GM18858 (cell line): ENCODE data around the gene ZFYVE19.

Experiments
- ATAC-seq: cut with Tn5 transposase; IDR thresholded peaks from one replicate; pipeline ENCODE4 v1.9.1; 2021; ENCODE audit not compliant: unreplicated experiment

ZFYVE19 gene

GRCh38 chr15:40775007-40775406, 31.9 kb upstream of the ZFYVE19 start:
- no peak for ATAC-seq

DNA sequence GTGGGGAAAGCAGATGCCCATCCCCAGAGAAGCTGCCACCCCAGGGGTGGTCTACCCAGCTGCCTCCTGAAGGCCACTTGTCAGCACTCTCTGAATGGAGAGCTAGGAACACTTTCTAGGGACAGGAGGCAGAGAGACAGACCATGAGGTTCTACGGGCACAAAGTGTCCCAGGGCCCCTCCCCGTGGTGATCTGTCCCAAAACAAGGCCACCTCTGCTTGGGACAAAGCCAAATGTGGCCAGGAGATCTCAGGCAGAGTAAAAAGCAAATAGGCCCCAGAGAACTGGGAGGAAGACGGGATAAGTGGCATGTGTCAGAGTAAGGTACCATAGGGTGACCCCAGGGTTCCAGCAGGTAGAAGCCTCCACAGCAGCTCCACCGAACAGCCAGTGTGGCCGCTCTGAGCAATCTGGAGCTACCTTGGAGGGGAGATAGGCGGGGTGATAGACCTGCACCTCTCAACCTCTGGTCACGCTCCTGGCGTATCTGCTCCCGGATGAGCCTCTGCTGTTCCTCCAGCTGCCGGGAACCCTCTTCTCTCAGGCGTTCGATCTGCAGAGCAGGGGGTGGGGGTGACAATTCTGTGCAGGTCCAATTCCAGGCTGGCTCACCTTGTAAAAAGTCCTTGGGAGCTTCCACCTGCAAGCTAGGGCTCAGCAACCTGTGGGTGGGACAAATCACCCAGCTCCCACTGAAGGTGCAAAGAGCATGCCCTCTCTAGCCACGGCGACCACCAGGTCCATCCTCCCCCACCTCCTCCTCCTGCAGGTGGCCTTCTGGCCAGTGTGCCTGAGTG, 31.0 kb upstream of the ZFYVE19 start:
- ATAC-seq: no peak

DNA sequence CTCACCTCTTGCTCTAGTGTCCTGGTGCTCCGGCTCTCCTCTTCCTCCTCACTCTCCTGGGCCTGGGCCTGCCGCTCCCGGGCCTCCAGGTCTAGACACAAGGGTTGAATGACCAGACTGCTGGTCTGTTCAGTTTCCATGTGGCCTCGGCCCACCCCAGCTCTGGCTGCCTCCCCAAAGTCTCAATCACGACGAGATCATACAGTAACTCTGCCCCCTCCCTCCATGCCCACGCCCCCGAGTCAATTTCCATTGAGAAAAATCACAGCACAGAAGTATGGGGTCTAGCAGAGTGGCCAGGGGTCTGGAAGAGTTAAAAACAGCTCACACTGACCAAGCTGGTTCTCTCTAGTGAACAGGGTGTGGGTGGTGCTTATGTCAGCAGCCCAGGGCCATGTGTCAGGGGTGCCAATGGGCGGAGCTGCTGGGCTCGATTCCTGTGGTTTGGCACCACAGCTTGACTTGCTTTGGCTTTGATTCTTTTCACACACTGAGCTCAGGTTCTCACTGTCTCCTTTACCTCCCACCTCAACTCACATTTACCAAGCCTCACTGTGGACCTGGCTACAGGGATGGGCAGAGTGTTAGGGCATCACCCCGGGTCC, 30.2 kb upstream of the ZFYVE19 start:
- ATAC-seq: no peak

- no peak for ATAC-seq
Measured at GRCh38 chr15:40782609-40783227, 24.2 kb upstream of the ZFYVE19 start.

DNA sequence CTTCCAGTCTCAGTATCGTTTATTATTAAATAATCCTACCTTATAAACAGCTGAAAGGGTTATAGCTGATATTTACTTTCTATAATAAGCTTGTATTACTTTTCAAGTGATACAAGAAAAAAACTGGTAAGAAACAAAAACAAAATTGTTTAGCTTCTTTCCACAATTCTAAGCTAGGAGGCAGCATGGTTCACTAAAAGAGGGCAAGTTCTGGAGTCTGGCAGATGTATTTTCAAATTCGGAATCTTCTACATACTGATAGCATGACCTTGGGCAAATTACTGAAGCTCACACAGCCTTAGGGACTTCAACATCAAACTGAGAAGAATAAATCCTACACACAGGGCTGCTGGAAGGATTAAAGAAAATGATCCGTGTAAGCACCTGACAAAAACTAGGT, 21.7 kb upstream of the ZFYVE19 start:
- ATAC-seq: no peak

GRCh38 chr15:40785814-40786213, 21.1 kb upstream of the ZFYVE19 start:
- ATAC-seq: no peak

GRCh38 chr15:40787344-40787841, 19.5 kb upstream of the ZFYVE19 start:
- ATAC-seq: no peak

DNA sequence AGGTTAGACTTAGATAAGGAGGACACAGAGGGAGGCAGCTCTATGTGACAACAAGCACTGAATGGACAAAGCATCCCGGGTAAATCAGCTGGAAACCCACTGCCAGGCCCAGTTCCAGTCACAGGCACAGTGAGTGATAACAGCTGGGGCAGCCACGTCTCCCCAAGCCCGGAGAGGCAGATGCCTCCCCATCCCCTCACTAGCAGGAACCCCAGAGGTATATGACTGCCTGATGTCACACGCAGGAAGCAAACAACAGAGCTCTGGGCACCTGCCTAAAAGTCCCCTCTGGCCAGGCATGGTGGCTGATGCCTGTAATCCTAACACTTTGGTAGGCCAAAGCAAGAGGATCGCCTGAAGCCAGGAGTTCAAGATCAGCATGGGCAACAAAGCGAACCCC, 18.9 kb upstream of the ZFYVE19 start:
- ATAC-seq: no peak

- ATAC-seq: no peak
Measured at GRCh38 chr15:40789119-40789518, 17.8 kb upstream of the ZFYVE19 start.

- no peak for ATAC-seq
Measured at GRCh38 chr15:40789999-40790398, 16.9 kb upstream of the ZFYVE19 start.

- ATAC-seq: no peak
Measured at GRCh38 chr15:40790718-40791117, 16.2 kb upstream of the ZFYVE19 start.

DNA sequence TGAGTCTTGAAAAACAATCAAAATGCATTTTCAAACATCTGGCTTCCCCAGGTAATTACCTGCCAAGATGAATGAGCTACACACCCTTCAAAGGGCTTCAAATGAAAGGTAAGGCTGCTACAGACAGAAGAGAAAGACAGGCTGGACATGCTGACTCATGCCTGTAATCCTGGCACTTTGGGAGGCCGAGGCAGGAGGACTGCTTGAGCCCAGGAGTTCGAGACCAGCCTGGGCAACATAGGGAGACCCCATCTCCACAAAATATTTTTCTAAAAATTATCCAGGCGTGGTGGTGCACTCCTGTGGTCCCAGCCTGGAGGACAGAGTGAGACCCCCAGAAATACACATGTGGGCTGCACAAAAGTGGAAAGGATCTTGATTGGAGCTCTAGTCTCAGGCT, 14.5 kb upstream of the ZFYVE19 start:
- ATAC-seq: no peak

- ATAC-seq: no peak
Measured at GRCh38 chr15:40793216-40793989, 13.5 kb upstream of the ZFYVE19 start.

GRCh38 chr15:40796041-40796440, 10.8 kb upstream of the ZFYVE19 start:
- ATAC-seq: no peak

DNA sequence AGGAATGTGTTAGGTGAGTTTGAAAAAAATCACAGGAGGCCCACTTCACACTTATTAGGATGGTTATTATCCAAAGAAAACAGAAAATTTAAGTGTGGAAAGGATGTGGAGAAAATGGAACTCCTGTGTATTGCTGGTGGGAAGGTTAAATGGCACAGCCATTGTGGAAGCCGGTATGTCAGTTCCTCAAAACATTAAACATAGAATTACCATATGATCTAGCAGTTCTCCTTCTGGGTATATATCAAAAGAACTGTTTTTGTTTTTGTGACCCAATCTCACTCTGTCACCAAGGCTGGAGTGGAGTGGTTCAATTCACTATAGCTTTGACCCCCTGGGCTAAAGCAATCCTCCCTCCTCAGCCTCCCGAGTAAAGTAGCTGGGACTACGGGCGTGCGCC, 10.4 kb upstream of the ZFYVE19 start:
- no peak for ATAC-seq

GRCh38 chr15:40799523-40799922, 7.4 kb upstream of the ZFYVE19 start:
- ATAC-seq: no peak

DNA sequence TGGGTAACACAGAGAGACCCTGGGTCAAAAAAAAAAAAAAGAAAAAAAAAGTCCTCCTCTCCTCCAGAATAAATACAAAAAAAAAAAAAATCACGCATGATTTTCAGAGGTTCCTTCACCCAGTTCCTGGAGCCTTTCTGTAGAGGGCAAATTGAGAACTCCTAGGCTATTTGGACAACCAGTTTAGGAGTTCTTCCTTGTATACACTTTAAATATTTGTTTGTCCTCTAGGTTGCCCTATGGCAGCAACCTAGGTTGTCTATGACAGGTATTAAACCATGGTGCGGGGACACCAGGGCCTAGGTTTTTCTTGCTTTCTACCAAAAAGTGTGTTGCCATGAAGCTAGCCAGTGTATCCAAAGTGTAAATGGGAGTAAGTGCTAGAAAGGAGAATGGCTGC, 3.8 kb upstream of the ZFYVE19 start:
- no peak for ATAC-seq

DNA sequence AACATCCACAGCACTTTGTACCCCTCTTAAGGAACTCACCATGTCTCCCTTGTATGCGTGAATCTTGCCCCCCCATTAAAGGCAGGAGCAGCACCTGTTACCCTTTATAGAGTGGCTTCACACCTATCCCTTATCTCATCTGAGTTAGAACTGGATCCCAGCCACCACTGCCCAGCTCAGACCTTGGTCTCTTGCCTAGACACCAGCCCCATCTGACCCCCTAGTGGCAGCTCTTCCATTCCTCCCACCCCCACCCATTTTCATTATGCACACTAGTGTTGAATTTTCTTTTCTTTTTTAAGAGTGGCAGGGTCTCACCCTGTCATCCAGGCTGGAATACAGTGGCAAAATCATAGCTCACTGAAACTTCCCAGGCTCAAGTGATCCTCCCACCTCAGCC, 3.2 kb upstream of the ZFYVE19 start:
- ATAC-seq: no peak

DNA sequence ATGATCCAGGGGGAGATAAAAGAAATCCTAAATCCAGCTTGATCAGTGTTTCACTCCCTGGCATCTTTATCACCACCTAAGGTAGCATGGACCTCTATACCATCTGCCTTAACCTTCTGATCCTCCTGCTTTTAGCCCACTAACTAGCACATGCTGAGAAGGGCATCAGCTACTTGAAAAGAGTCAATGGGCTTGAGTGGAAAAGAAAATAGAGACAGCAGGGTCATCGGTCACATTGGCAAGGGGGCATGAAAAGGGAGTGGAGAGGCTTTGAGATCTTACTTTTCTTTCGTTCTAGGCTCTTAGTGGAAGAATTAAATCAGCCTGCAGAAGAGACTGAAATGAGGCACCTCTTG, 239 bp upstream of the ZFYVE19 start:
- peak; percentile 2 for ATAC-seq

- no peak for ATAC-seq
Measured at GRCh38 chr15:40807888-40808461, 1.1 kb downstream of the ZFYVE19 start.

DNA sequence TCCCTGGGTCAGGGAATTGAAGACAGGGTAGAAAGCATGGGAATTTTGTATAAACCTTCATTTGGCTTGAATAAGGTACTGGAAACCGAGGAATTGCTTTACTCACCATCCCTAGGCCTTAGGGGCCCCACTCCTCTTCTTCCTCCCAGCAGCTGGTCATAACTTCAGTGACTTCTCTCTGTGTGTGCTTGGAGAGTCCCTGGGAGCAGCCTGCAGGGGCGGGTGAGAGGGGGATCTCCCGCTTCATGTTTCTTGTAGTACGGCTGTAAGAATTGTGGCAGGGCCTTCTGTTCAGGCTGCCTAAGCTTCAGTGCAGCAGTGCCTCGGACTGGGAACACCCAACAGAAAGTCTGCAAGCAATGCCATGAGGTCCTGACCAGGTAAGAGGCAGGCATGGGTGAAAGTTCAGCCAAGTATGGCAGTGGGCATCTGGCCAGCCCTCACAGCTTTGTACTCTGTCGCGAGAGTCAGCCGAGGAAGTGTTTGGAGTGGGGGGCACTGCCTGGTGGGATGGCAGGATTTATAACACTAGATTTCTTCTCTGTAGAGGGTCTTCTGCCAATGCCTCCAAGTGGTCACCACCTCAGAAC, 2.1 kb downstream of the ZFYVE19 start:
- ATAC-seq: no peak
